ENCODE results near the gene MT2A. TPM values are rescaled to one million over a fixed set of nuclear protein-coding genes. Genes with fewer than 3 reads are reported as not detected.
"Not testable (repeated sequence)": the region's sequence is repeated elsewhere in the genome, so short reads cannot be mapped to it uniquely, and the experiment has no call there.

MT2A gene
- total RNA-seq, 1 experiment from 2014 or later, result 15.0 TPM

DNA sequence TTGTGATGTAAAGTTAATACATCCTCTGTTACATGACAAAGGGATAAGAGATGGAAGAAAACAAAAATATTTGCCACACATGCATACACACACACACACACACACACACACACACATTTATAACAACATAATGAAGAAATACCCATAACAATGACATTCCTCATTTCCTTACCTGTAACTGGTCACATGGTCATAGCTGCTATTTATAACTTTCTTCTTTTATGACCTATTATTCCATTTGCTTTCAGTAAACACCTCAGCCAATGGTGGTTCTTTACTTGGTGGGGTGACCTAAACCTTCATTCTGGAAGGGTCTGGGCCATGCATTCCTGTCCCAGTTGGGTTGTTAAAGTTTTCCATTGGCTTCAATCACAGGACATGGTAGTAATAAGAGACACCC is 5.3 kb downstream of the MT2A start:
- in situ Hi-C loops (cut with HindIII; ENCODE audit: low pct_unique_long_range_greater_than_20kb, low sequenced_read_pairs), result no loop called here
- DNase-seq (ENCODE audit: low read depth, low spot score), result no peak

DNA sequence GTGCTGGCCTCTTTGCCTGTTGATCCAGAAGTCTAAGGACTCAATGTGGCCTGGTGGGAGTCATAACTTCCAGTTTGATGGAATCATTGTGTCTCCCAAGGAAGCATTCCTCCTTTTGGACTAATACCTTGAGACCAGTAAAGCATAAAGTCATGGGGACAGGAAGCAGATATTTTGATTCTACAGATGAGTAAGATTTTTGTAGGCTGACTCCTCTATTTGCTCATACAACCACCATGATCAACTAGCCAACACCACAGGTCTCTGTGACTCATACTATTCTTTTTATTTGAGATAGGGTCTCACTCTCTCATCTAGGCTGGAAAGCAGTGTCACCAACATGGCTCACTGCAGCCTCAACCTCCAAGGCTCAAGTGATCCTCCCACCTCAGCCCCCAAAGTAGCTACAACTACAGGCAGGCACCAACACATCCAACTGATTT is 6.2 kb downstream of the MT2A start:
- no peak for DNase-seq (ENCODE audit: low read depth, low spot score)
- in situ Hi-C loops (cut with HindIII; ENCODE audit: low pct_unique_long_range_greater_than_20kb, low sequenced_read_pairs), result no loop called here

DNA sequence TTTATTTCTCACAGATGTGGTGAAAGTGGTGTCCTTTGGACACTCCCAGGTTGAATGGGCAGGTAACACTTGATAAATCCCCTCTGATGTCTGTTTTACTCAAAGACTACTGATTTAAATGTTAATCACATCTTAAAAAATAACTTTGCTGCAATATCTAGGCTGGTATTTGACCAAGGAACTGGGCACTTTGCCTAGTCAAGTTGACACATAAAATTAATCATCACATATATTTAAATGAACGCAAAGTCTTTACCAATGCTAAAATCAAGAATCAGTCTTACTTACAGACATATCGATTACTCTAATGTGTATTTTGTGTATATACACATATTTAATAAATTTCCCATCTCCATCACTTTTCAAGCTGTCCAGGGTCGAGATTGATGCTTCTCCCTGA is 7.0 kb downstream of the MT2A start:
- DNase-seq (ENCODE audit: low read depth, low spot score), result no peak
- in situ Hi-C loops (cut with HindIII; ENCODE audit: low pct_unique_long_range_greater_than_20kb, low sequenced_read_pairs), result no loop called here

DNA sequence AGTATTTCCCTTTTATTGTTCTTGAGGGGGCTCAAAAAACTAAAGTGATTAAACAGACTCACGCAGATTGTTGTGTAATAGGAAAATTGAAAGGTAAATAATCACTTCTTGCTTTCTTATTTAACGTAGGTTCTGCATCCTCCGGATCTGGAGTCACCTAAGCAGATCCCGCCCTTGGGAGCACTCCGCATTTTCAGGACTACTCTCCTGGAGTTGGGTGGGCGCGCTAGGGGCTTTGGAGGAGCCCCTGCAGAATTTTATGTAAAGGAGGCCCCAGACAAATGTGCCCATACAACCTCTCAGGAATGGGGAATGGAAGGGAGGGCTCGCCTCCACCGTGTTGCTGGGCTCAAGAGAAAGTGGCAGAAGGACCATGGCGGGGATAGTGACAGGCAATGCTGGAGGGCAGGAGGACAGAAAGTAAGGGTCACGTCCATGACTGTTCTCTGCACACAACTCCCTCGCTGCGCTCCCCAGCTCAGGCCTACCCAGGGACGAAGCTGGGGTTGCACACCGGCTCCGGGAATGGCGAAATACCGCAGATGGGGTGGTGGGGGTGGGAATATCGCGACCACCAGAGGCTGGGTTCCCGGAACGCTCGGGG is 8.3 kb downstream of the MT2A start:
- DNase-seq (ENCODE audit: low read depth, low spot score), result no peak
- in situ Hi-C loops (cut with HindIII; ENCODE audit: low pct_unique_long_range_greater_than_20kb, low sequenced_read_pairs), result no loop called here

DNA sequence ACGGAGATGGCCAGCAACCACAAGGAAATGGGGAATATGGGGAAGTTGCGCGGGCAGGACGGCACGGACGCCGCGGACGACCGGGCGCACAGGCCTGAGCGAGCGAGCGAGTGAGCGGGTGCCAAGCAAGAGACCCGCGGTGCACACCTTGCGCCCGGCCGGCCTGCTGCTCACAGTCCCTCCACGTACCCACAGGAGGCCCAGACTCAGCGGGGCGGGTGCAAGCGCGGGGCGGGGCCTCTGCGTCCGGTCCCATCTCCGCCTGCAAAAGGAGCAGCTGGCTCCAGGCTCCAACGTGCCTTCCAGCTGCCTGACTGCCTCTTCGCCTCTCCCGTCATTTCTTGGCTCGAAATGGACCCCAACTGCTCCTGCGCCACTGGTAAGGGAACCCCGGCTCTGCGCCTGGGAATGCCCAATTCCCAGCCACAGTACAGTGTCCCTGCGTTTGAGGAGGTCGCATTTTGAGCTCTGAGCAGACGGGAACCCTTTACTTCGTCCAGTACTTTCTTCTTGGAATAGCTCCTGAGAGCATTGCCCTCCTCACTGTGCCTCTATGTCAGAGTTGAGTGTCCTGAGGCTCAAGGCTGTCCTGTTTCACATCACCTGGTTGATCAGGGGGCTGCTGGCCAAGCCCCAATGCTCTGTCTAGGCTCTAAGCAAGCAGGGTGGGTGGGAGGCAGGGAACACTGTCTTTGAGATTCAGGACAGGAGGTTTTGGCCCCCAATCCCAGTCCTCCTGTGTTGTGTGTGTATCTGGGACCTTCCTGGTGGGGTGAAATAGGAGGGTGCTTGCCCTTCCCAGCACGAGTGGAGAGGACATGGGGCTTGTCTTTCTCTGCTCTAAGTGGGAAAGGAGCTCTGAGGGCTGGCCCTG is 9.1 kb downstream of the MT2A start:
- in situ Hi-C loops (cut with HindIII; ENCODE audit: low pct_unique_long_range_greater_than_20kb, low sequenced_read_pairs), result no loop called here
- DNase-seq (ENCODE audit: low read depth, low spot score), result no peak

DNA sequence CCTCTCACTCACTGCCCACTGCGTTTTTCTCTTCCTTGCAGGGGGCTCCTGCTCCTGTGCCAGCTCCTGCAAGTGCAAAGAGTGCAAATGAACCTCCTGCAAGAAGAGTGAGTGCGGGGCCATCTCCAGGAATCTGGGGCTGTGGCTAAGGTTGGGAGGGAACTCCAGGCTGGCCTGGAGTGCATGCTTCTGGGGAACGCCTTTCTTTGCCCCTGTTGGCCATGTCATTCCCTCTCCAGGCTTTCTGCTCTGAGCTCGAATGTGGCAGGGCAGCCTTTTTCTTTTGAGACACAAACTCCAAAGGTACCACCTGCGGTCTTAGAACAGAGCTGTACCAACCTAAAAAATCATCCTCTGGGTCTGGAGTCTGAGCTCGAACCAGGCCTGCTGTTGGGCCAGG is 9.8 kb downstream of the MT2A start:
- in situ Hi-C loops (cut with HindIII; ENCODE audit: low pct_unique_long_range_greater_than_20kb, low sequenced_read_pairs), result no loop called here
- DNase-seq (ENCODE audit: low read depth, low spot score), result no peak

DNA sequence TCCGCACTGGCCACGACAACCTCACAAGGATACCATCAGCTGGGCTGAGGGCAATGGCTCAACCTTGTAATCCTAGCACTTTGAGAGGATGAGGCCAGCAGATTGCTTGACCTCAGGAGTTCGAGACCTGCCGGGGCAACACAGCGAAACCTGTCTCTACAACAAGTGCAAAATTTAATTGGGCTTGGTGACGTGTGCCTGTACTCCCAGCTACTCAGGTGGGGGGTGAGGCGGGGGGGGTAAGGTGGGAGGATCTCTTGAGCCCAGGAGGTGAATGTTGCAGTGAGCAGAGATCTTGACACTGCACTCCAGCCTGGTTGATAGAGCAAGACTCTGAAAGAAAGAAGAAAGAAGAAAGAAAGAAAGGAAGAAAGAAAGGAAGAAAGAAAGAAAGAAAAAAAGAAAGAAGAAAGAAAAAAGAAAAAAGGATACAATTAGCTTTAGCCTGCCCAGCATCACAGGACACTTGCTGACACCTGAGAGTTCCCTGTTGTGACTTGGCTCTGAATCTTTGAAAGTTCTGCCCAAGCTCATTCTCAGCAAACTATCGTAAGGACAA is 12.0 kb downstream of the MT2A start:
- in situ Hi-C loops (cut with HindIII; ENCODE audit: low pct_unique_long_range_greater_than_20kb, low sequenced_read_pairs), result no loop called here
- no peak for DNase-seq (ENCODE audit: low read depth, low spot score)

DNA sequence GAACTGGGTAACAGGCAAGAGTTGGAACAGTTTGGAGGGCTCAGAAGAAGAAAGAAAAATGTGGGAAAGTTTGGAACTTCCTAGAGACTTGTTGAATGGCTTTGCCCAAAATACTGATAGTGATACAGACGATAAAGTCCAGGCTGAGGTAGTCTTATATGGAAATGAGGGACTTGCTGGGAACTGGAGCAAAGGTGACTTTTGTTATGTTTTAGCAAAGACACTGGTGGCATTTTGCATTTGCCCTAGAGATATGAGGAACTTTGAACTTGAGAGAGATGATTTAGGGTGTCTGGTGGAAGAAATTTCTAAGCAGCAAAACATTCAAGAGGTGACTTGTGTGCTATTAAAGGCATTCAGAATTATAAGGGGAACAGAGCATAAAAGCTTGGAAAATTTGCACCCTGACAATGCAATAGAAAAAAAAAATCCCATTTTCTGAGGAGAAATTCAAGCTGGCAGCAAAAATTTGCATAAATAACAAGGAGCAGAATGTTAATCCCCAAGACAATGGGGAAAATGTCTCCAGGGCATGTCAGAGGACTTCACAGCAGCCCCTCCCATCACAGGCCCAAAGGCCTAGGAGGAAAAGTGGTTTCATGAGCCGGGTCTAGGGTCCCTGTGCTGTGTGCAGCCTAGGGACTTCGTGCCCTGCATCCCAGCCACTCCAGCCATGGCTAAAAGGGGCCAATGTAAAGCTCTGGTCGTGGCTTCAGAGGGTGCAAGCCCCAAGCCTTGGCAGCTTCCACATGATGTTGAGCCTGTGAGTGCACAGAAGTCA is 13.5 kb downstream of the MT2A start:
- DNase-seq (ENCODE audit: low read depth, low spot score); in situ Hi-C loops (cut with HindIII; ENCODE audit: low pct_unique_long_range_greater_than_20kb, low sequenced_read_pairs): not testable (repeated sequence)

DNA sequence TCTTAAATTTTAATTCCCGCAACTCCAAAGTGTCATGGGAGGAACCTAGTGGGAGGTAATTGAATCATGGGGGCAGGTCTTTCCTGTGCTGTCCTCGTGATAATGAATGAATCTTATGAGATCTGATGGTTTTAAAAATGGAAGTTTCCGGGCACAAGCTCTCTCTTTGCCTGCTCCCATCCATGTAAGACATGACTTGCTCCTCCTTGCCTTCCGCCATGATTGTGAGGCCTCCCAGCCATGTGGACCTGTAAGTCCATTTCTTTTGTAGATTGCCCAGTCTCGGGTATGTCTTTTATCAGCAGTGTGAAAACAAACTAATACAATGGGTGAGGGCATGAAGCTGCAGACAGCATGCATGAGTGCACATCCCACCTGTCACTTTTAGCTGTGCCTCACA is 14.8 kb downstream of the MT2A start:
- DNase-seq (ENCODE audit: low read depth, low spot score); in situ Hi-C loops (cut with HindIII; ENCODE audit: low pct_unique_long_range_greater_than_20kb, low sequenced_read_pairs): not testable (repeated sequence)

DNA sequence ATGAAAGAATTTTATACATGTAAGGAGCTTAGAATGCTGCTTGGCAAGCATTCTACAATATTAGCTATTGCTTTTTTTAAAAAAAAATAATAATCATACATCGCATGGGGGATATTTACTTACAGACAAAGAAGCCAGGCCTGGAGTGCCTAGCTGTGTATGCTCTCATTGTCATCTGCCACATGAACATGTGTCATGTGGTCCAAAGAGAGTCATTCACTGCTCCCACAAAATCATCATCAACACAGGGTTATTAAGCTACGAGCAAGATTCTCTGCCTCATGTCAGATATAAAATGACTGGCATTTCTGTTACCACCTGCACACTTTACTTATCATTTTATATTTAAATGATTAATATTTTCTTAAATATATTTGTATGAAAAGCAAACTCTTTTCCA is 15.3 kb downstream of the MT2A start:
- in situ Hi-C loops (cut with HindIII; ENCODE audit: low pct_unique_long_range_greater_than_20kb, low sequenced_read_pairs), result no loop called here
- DNase-seq (ENCODE audit: low read depth, low spot score), result no peak

DNA sequence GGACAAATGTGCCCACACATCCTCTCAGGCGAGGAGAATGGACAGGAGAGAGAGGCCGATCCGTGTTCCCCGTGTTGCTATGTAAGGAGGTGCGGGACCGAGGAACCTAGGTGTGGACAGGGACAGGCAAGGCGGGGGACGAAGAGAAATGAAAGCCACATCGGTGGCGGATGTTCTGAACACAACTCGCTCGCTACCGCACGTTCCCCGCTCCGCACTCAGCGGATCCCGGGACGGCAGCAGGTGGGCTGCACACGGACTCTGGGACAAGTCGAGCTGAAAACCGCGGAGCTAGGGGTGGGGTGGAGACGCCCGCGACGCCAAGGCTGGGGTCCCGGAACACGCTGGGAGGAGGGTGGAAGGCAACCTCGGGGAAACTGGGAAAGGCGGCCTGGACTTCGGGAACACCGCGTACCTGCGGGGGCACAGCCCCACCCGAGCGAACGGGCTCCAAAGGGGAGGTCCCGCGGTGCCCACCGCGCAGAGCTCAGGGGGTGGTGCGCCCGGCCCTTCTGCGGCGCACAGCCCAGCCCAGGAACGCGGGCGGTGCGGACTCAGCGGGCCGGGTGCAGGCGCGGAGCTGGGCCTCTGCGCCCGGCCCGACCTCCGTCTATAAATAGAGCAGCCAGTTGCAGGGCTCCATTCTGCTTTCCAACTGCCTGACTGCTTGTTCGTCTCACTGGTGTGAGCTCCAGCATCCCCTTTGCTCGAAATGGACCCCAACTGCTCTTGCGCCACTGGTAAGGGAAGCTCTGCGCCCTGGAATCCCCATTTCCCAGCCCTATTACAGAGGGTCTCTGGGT is 17.0 kb downstream of the MT2A start, which contains the start of gene MT1E:
MT1E (plus strand) TSS at position 642 of the 803 bp plus-strand sequence; CDS start at position 713, 71 bp downstream.
- in situ Hi-C loops (cut with HindIII; ENCODE audit: low pct_unique_long_range_greater_than_20kb, low sequenced_read_pairs), result no loop called here
- DNase-seq (ENCODE audit: low read depth, low spot score), result no peak

DNA sequence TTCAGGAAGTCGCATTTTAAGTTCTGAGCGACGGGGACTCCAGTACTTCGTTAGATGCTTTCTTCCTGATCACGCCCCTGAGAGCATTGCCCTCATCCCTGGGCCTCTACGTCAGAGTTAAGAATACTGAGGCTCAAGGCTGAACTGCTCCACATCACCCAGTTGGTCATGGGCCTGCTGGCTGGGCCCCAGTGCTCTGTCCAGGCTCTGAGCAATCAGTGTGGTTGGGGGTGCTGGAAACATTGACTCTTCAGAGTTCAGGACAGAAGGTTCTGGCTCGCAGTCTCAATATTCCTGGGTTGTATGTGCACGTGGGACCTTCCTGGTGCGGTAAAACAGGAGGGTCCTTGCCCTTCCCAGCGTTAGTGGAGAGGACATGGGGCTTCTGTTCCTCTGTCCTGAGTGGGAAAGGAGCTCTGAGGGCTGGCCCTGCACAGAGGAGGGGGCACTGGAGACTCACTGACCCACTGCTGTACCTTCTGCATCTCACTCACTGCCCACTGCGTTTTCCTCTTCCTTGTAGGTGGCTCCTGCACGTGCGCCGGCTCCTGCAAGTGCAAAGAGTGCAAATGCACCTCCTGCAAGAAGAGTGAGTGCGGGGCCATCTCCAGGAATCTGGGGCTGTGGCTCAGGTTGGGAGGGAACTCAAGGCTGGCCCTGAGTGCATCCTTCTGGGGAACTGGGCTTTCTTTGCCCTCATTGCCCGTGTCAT is 17.7 kb downstream of the MT2A start:
- no peak for DNase-seq (ENCODE audit: low read depth, low spot score)
- in situ Hi-C loops (cut with HindIII; ENCODE audit: low pct_unique_long_range_greater_than_20kb, low sequenced_read_pairs), result no loop called here

DNA sequence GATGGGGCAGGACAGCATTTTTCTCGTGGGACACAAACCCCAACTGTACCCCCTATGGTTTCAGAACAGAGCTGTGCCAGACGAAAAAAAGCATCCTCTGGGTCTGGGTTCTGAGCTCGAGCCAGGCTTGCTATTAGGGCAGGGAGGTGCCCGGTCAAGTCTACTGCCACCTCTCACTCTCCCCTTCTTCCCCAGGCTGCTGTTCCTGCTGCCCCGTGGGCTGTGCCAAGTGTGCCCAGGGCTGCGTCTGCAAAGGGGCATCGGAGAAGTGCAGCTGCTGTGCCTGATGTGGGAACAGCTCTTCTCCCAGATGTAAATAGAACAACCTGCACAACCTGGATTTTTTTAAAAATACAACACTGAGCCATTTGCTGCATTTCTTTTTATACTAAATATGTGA is 18.3 kb downstream of the MT2A start:
- in situ Hi-C loops (cut with HindIII; ENCODE audit: low pct_unique_long_range_greater_than_20kb, low sequenced_read_pairs), result no loop called here
- DNase-seq (ENCODE audit: low read depth, low spot score), result no peak

DNA sequence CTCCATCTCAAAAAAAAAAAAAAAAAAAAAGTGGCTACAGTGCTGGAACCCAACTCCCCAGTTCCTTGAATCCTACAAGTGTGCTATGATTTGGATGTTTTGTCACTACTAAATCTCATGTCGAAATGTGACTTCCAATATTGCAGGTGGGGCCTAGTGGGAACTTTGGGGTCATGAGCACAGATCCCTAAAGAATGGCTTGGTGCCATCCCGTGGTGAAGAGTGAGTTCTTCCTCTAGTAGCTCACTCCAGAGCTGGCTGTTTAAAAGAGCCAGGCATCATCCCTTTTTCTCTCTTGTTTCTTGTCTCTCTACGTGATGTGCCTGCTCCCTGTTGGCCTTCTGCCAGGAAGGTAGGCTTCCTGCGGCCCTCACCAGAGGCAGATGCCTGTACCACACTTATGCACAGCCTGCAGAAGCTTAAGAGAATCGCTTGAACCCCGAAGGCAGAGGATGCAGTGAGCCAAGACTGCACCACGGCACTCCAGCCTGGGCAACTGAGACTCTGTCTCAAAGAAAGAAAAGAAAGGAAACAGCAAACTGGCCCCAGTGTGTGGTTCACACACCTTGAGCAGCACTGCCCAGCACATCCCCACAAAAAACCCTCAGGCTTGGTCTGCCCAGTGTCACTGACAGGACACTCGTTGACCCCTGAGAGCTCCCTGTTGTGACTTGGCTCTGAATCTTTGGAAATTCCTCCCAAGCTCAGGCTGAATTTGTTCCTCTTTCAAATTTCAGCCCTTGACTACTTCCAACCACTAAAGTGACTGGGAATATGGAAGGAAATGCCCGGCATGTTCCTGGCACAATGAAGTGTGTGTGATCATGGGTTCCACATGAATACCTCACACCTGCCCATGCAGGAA is 20.3 kb downstream of the MT2A start:
- in situ Hi-C loops (cut with HindIII; ENCODE audit: low pct_unique_long_range_greater_than_20kb, low sequenced_read_pairs), result no loop called here
- no peak for DNase-seq (ENCODE audit: low read depth, low spot score)

DNA sequence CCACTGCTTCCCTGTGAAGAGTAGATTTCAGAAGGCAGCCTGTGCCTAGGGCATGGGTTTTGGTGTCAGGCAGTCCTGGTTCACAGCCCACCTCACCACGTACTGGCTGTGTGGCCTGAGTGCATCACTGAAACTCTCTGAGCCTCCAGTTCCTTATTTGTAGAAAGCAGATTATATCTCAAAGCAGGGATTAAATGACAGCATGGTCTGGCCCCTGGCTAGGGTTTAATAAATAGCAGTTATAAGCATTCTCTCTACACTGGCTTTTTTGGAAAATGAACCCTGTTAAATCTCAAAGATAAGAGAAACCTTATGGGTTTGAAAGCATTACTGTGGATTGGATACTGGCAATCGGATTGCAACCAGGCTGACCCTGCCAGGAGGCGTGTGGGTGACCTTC is 21.1 kb downstream of the MT2A start:
- no peak for DNase-seq (ENCODE audit: low read depth, low spot score)
- in situ Hi-C loops (cut with HindIII; ENCODE audit: low pct_unique_long_range_greater_than_20kb, low sequenced_read_pairs), result no loop called here

DNA sequence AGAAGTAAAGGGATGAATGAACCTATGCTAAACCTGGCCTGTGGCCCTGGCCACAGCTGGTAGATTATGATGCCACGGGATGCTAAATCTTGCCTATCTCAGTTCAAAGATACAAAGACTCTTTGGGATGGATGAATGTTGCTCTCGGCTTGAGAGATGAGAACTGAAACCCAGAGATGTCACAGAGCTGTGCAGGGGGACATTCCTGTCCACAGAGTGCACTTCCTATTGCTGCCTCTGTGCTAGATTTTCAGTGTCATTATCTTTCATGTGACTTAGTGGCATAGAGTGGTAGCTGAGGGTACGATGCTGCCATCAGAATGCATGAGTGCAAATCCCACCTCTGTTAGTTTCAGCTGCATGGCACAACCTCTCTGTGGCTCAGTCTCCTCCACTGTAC is 21.8 kb downstream of the MT2A start:
- in situ Hi-C loops (cut with HindIII; ENCODE audit: low pct_unique_long_range_greater_than_20kb, low sequenced_read_pairs), result no loop called here
- DNase-seq (ENCODE audit: low read depth, low spot score), result no peak
